ENCODE measurements around the gene ARSG.
A peak's percentile ranks its signal among the peaks of the same experiment; 100 is the strongest.

ARSG gene

GRCh38 chr17:68315930-68316329 lies 24.6 kb downstream of the ARSG start:
- CTCF ChIA-PET: interaction anchor here (0.6 to 1.5 kb wide), 2 partner anchors 121 to 217 kb away, joined by 3 to 6 read pairs; no protein-coding TSS in a partner anchor
- POLR2A ChIA-PET: no interaction called here
- Histone ChIP-seq H3K27ac (ENCODE audit: extremely low read depth, low read depth, low read length) (no peak overlapping the region), H3K4me3 (ENCODE audit: low read depth, low read length) (no peak overlapping the region), H3K9me3 (ENCODE audit: control insufficient read depth, insufficient read depth, low read depth, low read length) (no peaks in the 10 kb centered on the region), H3K36me3 (ENCODE audit: control insufficient read depth in 2 of 2, insufficient read depth in 1 of 2, low read length in 2 of 2) (no peaks in the 10 kb centered on the region), H3K4me1 (ENCODE audit: control insufficient read depth, insufficient read depth, low read length) (peaks cover 6% of the 10 kb centered on the region; the same call in 1 of the 2 replicates)
- TF ChIP-seq ZFP37 (tag by site-specific recombination; IDR thresholded peaks at IDR 0.05) (no peak), ZNF623 (tag by site-specific recombination; IDR thresholded peaks at IDR 0.05) (peak; percentile 94)

- no peak overlapping the region for H3K27ac ChIP-seq (ENCODE audit: extremely low read depth, low read depth, low read length)
- POLR2A ChIA-PET: interaction anchor here (0.7 kb wide), 1 partner anchor 1889 kb away, joined by 3 read pairs; no protein-coding TSS in a partner anchor
- peaks cover 6% of the 10 kb centered on the region; the same call in 1 of the 2 replicates for H3K4me1 ChIP-seq (ENCODE audit: control insufficient read depth, insufficient read depth, low read length)
- no peaks in the 10 kb centered on the region for H3K9me3 ChIP-seq (ENCODE audit: control insufficient read depth, insufficient read depth, low read depth, low read length)
- TF ChIP-seq ZSCAN4 (tag by site-specific recombination; IDR thresholded peaks at IDR 0.05): no peak
- TF ChIP-seq ZNF521 (tag by site-specific recombination; IDR thresholded peaks at IDR 0.05): no peak
- no peak for TF ChIP-seq ZNF394 (tag by site-specific recombination; IDR thresholded peaks at IDR 0.05; ENCODE audit: borderline replicate concordance)
- no peak for TF ChIP-seq KLF7 (tag by site-specific recombination; IDR thresholded peaks at IDR 0.05; ENCODE audit: borderline replicate concordance)
- no peak for TF ChIP-seq ZNF580 (tag by site-specific recombination; IDR thresholded peaks at IDR 0.05)
- TF ChIP-seq ZBTB1 (tag by site-specific recombination; IDR thresholded peaks at IDR 0.05): no peak
- no peak for TF ChIP-seq ZNF707 (tag by site-specific recombination; IDR thresholded peaks at IDR 0.05)
- TF ChIP-seq ZFP69B (tag by site-specific recombination; IDR thresholded peaks at IDR 0.05): no peak
- TF ChIP-seq ZNF518A (tag by site-specific recombination; conservative IDR thresholded peaks at IDR 0.05; ENCODE audit: low read depth): no peak
- no peak for TF ChIP-seq ZNF513 (tag by site-specific recombination; IDR thresholded peaks at IDR 0.05)
- TF ChIP-seq ZNF266 (tag by site-specific recombination; IDR thresholded peaks at IDR 0.05; ENCODE audit: low read depth): no peak
- no peak for TF ChIP-seq SP7 (tag by site-specific recombination; IDR thresholded peaks at IDR 0.05)
- no peak for TF ChIP-seq ZNF658 (tag by site-specific recombination; IDR thresholded peaks at IDR 0.05)
- no peak for TF ChIP-seq ZBTB17 (tag by site-specific recombination; IDR thresholded peaks at IDR 0.05)
- no peaks in the 10 kb centered on the region for H3K36me3 ChIP-seq (ENCODE audit: control insufficient read depth in 2 of 2, insufficient read depth in 1 of 2, low read length in 2 of 2)
- CTCF ChIA-PET: no interaction called here
- H3K4me3 ChIP-seq (ENCODE audit: low read depth, low read length): no peak overlapping the region
Observed at GRCh38 chr17:68317458-68317857, 26.2 kb downstream of the ARSG start.
